ENCODE results near the gene SPRED1. TPM values are rescaled to one million over a fixed set of nuclear protein-coding genes. Genes with fewer than 3 reads are reported as not detected.

The SPRED1 gene
- total and polyA plus RNA-seq, 9 of the 15 experiments (the other 6 are each of a cell fraction or from before 2014, with no cell fraction given) = 2.8 to 17.4 (median 7.9) TPM

DNA sequence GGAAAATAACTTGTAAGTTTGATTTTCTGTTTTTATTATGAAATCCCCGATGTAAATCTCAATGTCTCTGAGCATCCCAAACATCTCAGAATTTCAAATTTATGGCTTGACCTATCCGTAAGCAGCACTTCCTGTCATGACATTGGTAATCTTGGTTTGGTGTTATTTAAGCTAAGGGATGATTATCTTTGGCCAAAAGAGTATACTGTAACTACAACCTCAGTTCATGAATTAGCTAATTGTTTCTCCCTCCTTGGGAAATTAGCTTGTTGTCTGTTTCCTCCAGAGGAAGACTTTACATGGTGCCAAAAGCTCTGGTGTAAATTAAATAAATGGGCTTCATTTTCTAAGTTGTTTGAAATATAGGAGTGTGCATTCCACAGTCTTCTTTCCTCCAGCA, 28.1 kb upstream of the SPRED1 start:
- peaks cover 0 to 14% of the 10 kb centered on the region in 2 experiments; a peak in 3 of 5 replicates for H3K27me3 ChIP-seq (ENCODE audit: control insufficient read depth in 2 of 2, insufficient read depth in 2 of 2, low read length in 2 of 2)
- DNase-seq (ENCODE audit: extremely low read depth in 1 of 4, low spot score in 3 of 4) = no peak
- no peak overlapping the region for H3K27ac ChIP-seq (ENCODE audit: extremely low read depth, low read depth, low read length)
- ATAC-seq = no peak
- H3K9me1 ChIP-seq (ENCODE audit: control insufficient read depth, insufficient read depth, low read length) = no peaks in the 10 kb centered on the region
- no peaks in the 10 kb centered on the region; a peak in 2 of 5 replicates for H3K4me1 ChIP-seq (replicated peaks in 1 of 2; ENCODE audit: control insufficient read depth in 2 of 2, insufficient read depth in 2 of 2, low read length in 2 of 2)
- no peak overlapping the region for H3K4me3 ChIP-seq
- ChIA-PET CTCF (ENCODE audit: low intra/inter-chr PET ratio) (no interaction called here), POLR2A (interaction anchor here (0.8 to 1.3 kb wide), 2 partner anchors 9 to 27 kb away, joined by 3 read pairs; no protein-coding TSS in a partner anchor)
- H3K79me2 ChIP-seq (ENCODE audit: control insufficient read depth, insufficient read depth, low read length) = no peaks in the 10 kb centered on the region
- no peak for TF ChIP-seq MAFK (IDR thresholded peaks at IDR 0.05; ENCODE audit: low read length)
- no peak for TF ChIP-seq FOSL1 (tag; conservative IDR thresholded peaks at IDR 0.05)
- TF ChIP-seq, protein P1, sequence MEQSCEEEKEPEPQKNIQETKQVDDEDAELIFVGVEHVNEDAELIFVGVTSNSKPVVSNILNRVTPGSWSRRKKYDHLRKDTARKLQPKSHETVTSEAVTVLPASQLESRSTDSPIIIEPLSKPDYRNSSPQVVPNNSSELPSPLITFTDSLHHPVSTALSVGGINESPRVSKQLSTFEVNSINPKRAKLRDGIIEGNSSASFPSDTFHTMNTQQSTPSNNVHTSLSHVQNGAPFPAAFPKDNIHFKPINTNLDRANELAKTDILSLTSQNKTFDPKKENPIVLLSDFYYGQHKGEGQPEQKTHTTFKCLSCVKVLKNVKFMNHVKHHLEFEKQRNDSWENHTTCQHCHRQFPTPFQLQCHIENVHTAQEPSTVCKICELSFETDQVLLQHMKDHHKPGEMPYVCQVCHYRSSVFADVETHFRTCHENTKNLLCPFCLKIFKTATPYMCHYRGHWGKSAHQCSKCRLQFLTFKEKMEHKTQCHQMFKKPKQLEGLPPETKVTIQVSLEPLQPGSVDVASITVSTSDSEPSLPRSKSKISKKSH (CRISPR knock-in tag; IDR thresholded peaks at IDR 0.05) = no peak
- TF ChIP-seq FOXA1 (IDR thresholded peaks at IDR 0.05; ENCODE audit: borderline replicate concordance) = no peak
- no peak for TF ChIP-seq ZNF431 (CRISPR knock-in tag; IDR thresholded peaks at IDR 0.05)
- no peak for TF ChIP-seq ZNF79 (CRISPR knock-in tag; IDR thresholded peaks at IDR 0.05; ENCODE audit: low read depth)
- TF ChIP-seq MECOM (CRISPR knock-in tag; IDR thresholded peaks at IDR 0.05) = no peak
- no peak for TF ChIP-seq HDAC6 (IDR thresholded peaks at IDR 0.05; ENCODE audit: low read depth, low read length)
- TF ChIP-seq, protein P2, sequence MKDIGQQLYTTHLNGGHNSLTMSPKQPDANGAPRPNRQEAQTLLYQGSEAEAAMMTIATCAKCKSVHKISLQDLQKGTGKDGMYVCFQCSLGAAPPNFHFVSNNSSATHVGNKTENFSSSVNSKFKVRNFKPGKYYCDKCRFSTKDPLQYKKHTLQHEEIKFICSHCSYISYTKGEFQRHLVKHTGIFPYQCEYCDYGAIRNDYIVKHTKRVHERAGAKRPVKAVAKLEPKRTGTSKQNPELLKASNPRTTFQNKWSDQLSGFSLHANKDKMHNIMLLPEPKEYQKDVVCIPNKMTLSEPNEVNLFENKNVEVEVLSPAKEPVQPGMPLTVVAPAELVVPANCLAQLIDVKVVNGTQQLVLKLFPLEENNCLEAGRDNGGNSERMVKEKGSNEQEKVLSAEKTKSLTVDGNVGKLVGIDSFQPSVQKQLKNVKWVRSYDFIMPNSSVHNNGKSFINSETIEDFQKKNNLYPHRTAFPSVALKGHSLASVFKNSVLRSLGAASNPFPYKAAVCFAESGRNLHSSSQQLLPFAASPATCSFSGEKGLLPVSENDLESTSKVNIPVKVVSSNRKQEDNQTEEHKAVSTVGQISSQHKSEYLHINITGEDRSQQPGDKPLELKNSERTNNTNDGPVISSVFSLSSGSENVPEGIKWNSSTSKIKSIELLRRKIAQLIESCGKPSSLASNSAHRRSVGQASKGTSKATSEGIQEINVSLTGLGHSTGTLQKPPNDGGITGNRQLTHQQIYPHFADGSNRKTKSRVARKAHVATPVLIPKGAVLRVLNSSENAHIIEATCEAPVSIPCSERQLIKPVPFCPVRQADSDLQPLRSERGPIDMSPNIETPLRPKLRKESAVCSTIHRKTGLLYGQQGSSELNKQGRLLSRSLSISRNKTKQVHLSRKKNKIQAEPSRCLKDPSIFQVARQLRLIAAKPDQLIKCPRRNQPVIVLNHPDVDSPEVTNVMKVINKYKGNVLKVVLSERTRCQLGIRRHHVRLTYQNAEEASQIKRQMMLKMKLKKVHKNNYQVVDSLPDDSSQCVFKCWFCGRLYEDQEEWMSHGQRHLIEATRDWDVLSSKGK (CRISPR knock-in tag; IDR thresholded peaks at IDR 0.05) = no peak
- TF ChIP-seq KLF16 (IDR thresholded peaks at IDR 0.05) = no peak
- H3K36me3 ChIP-seq (ENCODE audit: control insufficient read depth, insufficient read depth, low read length) = no peaks in the 10 kb centered on the region
- H3K9me3 ChIP-seq (replicated peaks; ENCODE audit: control insufficient read depth, insufficient read depth, low read depth, low read length) = no peaks in the 10 kb centered on the region
- no peak overlapping the region for H3K9ac ChIP-seq (ENCODE audit: insufficient read depth in 1 of 2, low read depth in 2 of 2, low read length in 2 of 2)
- in situ Hi-C loops (cut with MboI) = no loop called here
- H4K20me1 ChIP-seq (replicated peaks; ENCODE audit: control insufficient read depth, insufficient read depth, low read length) = no peaks in the 10 kb centered on the region
- no TSS peak for BruUV-seq (replicated peaks)
- no peak overlapping the region for H2AFZ ChIP-seq (ENCODE audit: low read depth, low read length)
- no peak for FAIRE-seq
- intact Hi-C loops (cut with micrococcal nuclease) = no loop called here
- H3K4me2 ChIP-seq (ENCODE audit: insufficient read depth, low read length) = no peak overlapping the region
- WGBS (ENCODE audit: insufficient coverage, low coverage, missing lambda C conversion rate) = 4% methylated on average over 2 of the region's 2 CpGs
